Upper lobe of left lung (tissue), 6 donors: ENCODE results near the gene CDC42BPG. TPM values are rescaled to one million over a fixed set of nuclear protein-coding genes. Genes with fewer than 3 reads are reported as not detected.

Experiments used
- ATAC-seq, 2 donors: fragments of 200-7000 bp; cut with Tn5 transposase; one replicate each; pipeline ENCODE4 v1.9.1; 2022; ENCODE audit warnings: mild to moderate bottlenecking in 2 of 2, moderate library complexity in 2 of 2; ENCODE audit not compliant: low FRiP score in 2 of 2
- DNase-seq, 2 donors: peaks; one replicate each; pipeline ENCODE4 v3.0.0-alpha.2; 2019 to 2020
- H3K27ac ChIP-seq, 4 donors: fragments of 200-600 bp; sonication (generic); one replicate each; pipeline ENCODE4 v1.5.1; 2016 to 2019
- H3K27me3 ChIP-seq, 4 donors: fragments of 200-600 bp; sonication (generic); one replicate each; pipeline ENCODE4 v1.5.1; 2017 to 2019
- H3K36me3 ChIP-seq, 4 donors: fragments of 200-600 bp; sonication (generic); one replicate each; pipeline ENCODE4 v1.5.1; 2016 to 2019
- H3K4me1 ChIP-seq, 4 donors: fragments of 200-600 bp; sonication (generic); one replicate each; pipeline ENCODE4 v1.5.1; 2018 to 2019
- H3K4me3 ChIP-seq, 4 donors: fragments of 200-600 bp; sonication (generic); one replicate each; pipeline ENCODE4 v1.5.1; 2017 to 2019; ENCODE audit warnings: mild to moderate bottlenecking in 2 of 4, moderate library complexity in 1 of 4
- H3K9me3 ChIP-seq, 4 donors: fragments of 200-600 bp; sonication (generic); one replicate each; pipeline ENCODE4 v1.5.1; 2018 to 2019
- EP300 ChIP-seq, 4 donors: sonication (generic); formaldehyde crosslinking; IDR thresholded peaks; one replicate each; pipeline ENCODE4 v1.5.1; 2017; ENCODE audit warnings: antibody characterized with exemption in 4 of 4, control low read depth in 2 of 4
- POLR2A ChIP-seq, 4 donors: fragments of 450-650 bp; IDR thresholded peaks; one replicate each; pipeline ENCODE4 v1.5.1; 2016 to 2017; ENCODE audit warnings: antibody characterized with exemption in 4 of 4, mild to moderate bottlenecking in 2 of 4
- POLR2AphosphoS5 ChIP-seq, 2 donors: sonication (generic); formaldehyde crosslinking; IDR thresholded peaks; one replicate each; pipeline ENCODE4 v1.5.1; 2017; ENCODE audit warnings: antibody characterized with exemption in 2 of 2
- WGBS, 2 donors: methylation state at CpG; one replicate each; pipeline ENCODE4 v1.1.5; 2017 to 2018; 5-methylcytosine and 5-hydroxymethylcytosine counted together
- total RNA-seq, 6 donors: library from RNA; depleted of rRNA in 4 of 6; stranded (reverse); fragments of >200 nt in 4 of 6; gene quantifications; one replicate each; pipeline versions ENCODE4 v1.1.0 to v1.2.1, GENCODE V29; 2016 to 2021
- TF ChIP-seq, protein P1 (sequence below), 6 experiments: fragments of 450-650 bp in 4 of 6; fragments of 200-600 bp in 2 of 6; sonication (generic) in 2 of 6; IDR thresholded peaks; one replicate each; pipeline ENCODE4 v1.5.1; 2016 to 2019; ENCODE audit warnings: antibody characterized with exemption in 6 of 6
- donor health status: DM: no; HTN: no; CAD: no; lungs with moderate emphysema.
- donor health status: DM: no; HTN: yes; CAD: no; lungs with severe emphysema.

Gene CDC42BPG
- total RNA-seq, 6 donors from 2014 or later, result 21.6 to 62.4 (median 26.0) TPM

DNA sequence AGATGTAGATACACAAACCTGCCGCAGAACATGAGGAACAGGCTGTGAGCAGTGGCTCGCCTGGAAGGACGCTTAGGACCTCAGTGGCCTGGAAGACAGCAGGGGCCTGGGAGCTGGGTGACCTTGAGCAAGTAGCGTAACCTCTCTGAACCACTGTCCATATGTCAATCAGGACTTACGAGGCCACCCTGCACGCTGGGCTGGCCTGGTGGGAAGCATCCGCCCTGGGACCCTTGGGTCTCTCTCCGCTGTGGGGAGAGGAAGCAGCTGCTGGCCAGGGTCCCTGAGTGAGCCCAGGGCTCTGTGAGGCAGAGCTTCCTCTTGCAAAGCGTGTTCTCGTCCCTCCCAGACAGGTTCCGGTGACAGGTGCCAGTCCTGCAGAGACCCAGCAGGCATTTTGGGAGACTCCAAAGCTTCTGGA is 48.0 kb upstream of the CDC42BPG start:
- H3K4me1 ChIP-seq, result peaks cover 18 to 32% (median 21%) of the 10 kb centered on the region in 4 donors
- no peaks in the 10 kb centered on the region for H3K27me3 ChIP-seq
- ATAC-seq, result no peak
- H3K9me3 ChIP-seq, result no peaks in the 10 kb centered on the region
- no peak overlapping the region for H3K27ac ChIP-seq
- DNase-seq, result peak in 1 of 2 donors; percentile 45
- H3K36me3 ChIP-seq, result peaks cover 0 to 28% (median 18%) of the 10 kb centered on the region in 4 donors
- 77 to 83% methylated on average over 5 to 10 of the region's 11 CpGs for WGBS, 2 donors
- peak overlapping the region in 1 of 4 donors; percentile 18 for H3K4me3 ChIP-seq
- TF ChIP-seq POLR2A (IDR thresholded peaks at IDR 0.05) (no peak), EP300 (IDR thresholded peaks at IDR 0.05) (no peak), POLR2AphosphoS5 (IDR thresholded peaks at IDR 0.05) (no peak)
- TF ChIP-seq, protein P1, sequence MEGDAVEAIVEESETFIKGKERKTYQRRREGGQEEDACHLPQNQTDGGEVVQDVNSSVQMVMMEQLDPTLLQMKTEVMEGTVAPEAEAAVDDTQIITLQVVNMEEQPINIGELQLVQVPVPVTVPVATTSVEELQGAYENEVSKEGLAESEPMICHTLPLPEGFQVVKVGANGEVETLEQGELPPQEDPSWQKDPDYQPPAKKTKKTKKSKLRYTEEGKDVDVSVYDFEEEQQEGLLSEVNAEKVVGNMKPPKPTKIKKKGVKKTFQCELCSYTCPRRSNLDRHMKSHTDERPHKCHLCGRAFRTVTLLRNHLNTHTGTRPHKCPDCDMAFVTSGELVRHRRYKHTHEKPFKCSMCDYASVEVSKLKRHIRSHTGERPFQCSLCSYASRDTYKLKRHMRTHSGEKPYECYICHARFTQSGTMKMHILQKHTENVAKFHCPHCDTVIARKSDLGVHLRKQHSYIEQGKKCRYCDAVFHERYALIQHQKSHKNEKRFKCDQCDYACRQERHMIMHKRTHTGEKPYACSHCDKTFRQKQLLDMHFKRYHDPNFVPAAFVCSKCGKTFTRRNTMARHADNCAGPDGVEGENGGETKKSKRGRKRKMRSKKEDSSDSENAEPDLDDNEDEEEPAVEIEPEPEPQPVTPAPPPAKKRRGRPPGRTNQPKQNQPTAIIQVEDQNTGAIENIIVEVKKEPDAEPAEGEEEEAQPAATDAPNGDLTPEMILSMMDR (IDR thresholded peaks at IDR 0.05), result no peak

DNA sequence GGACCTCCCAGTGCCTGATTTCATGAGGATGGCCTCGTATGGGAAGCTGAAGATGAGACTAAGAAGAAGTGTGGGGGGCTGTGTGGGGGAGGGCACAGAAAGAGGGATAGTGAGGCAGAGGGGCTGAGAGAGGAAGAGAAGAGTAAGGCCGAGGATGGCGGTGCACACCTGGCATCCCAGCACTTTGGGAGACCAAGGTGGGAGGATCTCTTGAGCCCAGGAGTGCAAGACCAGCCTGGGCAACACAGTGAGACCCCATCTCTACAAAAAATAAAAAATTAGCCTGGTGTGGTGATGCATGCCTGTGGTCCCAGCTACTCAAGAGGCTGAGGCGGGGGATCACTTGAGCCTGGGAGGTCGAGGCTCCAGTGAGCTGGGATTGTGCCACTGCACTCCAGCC is 47.4 kb upstream of the CDC42BPG start:
- no peak overlapping the region for H3K27ac ChIP-seq
- DNase-seq (no peak), ATAC-seq (no peak)
- no peak overlapping the region for H3K4me3 ChIP-seq
- H3K27me3 ChIP-seq, result no peaks in the 10 kb centered on the region
- WGBS, 2 donors, result 80 to 83% methylated on average over 5 of the region's 5 CpGs
- H3K4me1 ChIP-seq, result peaks cover 19 to 36% (median 23%) of the 10 kb centered on the region in 4 donors
- H3K36me3 ChIP-seq, result peaks cover 0 to 23% (median 14%) of the 10 kb centered on the region in 4 donors
- H3K9me3 ChIP-seq, result no peaks in the 10 kb centered on the region
- TF ChIP-seq POLR2AphosphoS5 (IDR thresholded peaks at IDR 0.05) (no peak), POLR2A (IDR thresholded peaks at IDR 0.05) (no peak), EP300 (IDR thresholded peaks at IDR 0.05) (no peak)
- TF ChIP-seq, protein P1 (IDR thresholded peaks at IDR 0.05), result no peak

DNA sequence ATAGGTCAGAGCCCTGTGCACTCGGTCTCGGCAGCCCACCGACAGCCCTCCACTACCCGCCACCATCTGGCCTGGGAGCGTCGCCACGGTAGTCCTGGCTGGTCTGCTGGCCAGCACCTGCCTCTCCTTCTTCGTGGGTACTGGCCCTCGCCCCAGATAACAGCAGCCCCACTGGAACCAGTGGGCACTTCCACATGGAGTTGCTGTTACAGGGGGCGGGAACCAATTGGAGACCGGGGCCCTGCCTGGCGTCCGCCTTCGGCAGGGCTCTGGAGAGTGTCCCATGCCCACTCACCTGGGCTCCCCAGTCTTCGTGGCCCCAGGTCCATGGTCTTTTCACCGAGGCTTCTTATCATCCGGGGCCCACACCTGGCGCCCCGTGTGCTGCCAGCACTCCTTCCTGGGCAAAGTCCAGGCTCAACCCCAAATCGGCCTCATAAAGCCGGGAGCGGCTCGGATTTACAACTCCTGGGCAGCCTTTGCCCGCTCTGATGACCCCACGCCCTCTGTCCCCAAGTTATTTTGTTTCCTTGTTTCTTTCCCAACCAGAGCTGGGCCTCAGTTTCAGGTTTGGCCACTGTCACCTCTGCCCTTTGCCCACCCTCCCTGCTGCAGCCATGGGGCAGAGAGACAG is 46.9 kb upstream of the CDC42BPG start:
- 81 to 93% methylated on average over 10 to 25 of the region's 25 CpGs for WGBS, 2 donors
- TF ChIP-seq EP300 (IDR thresholded peaks at IDR 0.05) (no peak), POLR2AphosphoS5 (IDR thresholded peaks at IDR 0.05) (no peak), POLR2A (IDR thresholded peaks at IDR 0.05) (no peak)
- TF ChIP-seq, protein P1 (IDR thresholded peaks at IDR 0.05), result no peak
- Histone ChIP-seq H3K27me3 (no peaks in the 10 kb centered on the region), H3K9me3 (no peaks in the 10 kb centered on the region), H3K36me3 (peaks cover 0 to 17% (median 8%) of the 10 kb centered on the region in 4 donors), H3K4me1 (peaks cover 19 to 36% (median 23%) of the 10 kb centered on the region in 4 donors), H3K27ac (no peak overlapping the region), H3K4me3 (no peak overlapping the region)
- ATAC-seq (no peak), DNase-seq (peak in 1 of 2 donors; percentile 58)

DNA sequence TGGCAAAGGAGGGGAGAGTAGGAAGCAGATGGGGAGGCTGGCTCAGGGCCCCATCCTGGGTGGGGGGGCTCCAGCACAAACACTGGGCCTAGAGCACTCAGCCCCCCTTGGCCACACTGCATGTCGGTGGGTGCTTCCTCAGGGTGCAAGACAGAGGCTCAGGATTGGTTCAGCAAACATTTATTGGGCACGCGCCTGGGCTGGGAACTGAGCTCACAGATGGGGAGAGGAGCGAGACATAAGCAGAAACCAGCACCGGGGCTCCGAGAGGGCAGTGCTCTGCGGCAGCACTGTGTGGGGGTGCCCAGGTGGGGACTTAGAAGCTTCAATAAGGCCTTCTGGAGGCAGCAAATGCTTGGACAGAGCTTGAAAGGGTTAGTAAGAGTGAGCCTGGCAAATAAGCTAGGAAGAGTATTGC is 46.1 kb upstream of the CDC42BPG start:
- H3K9me3 ChIP-seq, result no peaks in the 10 kb centered on the region
- TF ChIP-seq POLR2A (IDR thresholded peaks at IDR 0.05) (no peak), POLR2AphosphoS5 (IDR thresholded peaks at IDR 0.05) (no peak), EP300 (IDR thresholded peaks at IDR 0.05) (no peak)
- TF ChIP-seq, protein P1 (IDR thresholded peaks at IDR 0.05), result no peak
- H3K4me3 ChIP-seq, result no peak overlapping the region
- no peaks in the 10 kb centered on the region for H3K27me3 ChIP-seq
- 91 to 97% methylated on average over 7 of the region's 7 CpGs for WGBS, 2 donors
- H3K27ac ChIP-seq, result no peak overlapping the region
- peaks cover 0 to 9% (median 4%) of the 10 kb centered on the region in 4 donors for H3K36me3 ChIP-seq
- peaks cover 21 to 41% (median 26%) of the 10 kb centered on the region in 4 donors for H3K4me1 ChIP-seq
- DNase-seq, result peak in 1 of 2 donors; percentile 41
- ATAC-seq, result no peak
